Mesothelial cell of epicardium (in vitro differentiated cells): ENCODE measurements around the gene HEATR1. TPM values are rescaled to one million over a fixed set of nuclear protein-coding genes. Genes with fewer than 3 reads are reported as not detected.
"Not testable (repeated sequence)": the region's sequence is repeated elsewhere in the genome, so short reads cannot be mapped to it uniquely, and the experiment has no call there.

Experiments
- DNase-seq, 2 experiments: peaks; one replicate each; pipeline ENCODE4 v3.0.0; 2021; ENCODE audit warnings: low spot score in 2 of 2; ENCODE audit not compliant: unreplicated experiment in 2 of 2
- H3K27ac Mint-ChIP-seq: 2 replicates; pipeline ENCODE4 v1.8.0; 2021; ENCODE audit warnings: mixed read lengths
- H3K27me3 Mint-ChIP-seq: 2 replicates; pipeline ENCODE4 v1.8.0; 2021; ENCODE audit warnings: low read depth, mixed read lengths
- H3K36me3 Mint-ChIP-seq: 2 replicates; pipeline ENCODE4 v1.8.0; 2021; ENCODE audit warnings: mixed read lengths
- H3K4me1 Mint-ChIP-seq: 2 replicates; pipeline ENCODE4 v1.8.0; 2021; ENCODE audit warnings: mixed read lengths
- H3K4me3 Mint-ChIP-seq: 2 replicates; pipeline ENCODE4 v1.8.0; 2021; ENCODE audit warnings: mild to moderate bottlenecking, moderate library complexity, mixed read lengths
- H3K9me3 Mint-ChIP-seq: 2 replicates; pipeline ENCODE4 v1.8.0; 2021; ENCODE audit warnings: mixed read lengths
- total RNA-seq: library from RNA; stranded (reverse); gene quantifications from 3 replicates; pipeline ENCODE4 v1.2.1, GENCODE V29; 2021
- TF ChIP-seq, protein P1 (sequence below): fragments of 200-600 bp; sonication (generic); IDR thresholded peaks from one replicate; pipeline ENCODE4 v1.5.0; 2021; ENCODE audit warnings: antibody characterized with exemption; ENCODE audit not compliant: unreplicated experiment

HEATR1 gene
- total RNA-seq, 1 donor from 2014 or later: 48.4 TPM

DNA sequence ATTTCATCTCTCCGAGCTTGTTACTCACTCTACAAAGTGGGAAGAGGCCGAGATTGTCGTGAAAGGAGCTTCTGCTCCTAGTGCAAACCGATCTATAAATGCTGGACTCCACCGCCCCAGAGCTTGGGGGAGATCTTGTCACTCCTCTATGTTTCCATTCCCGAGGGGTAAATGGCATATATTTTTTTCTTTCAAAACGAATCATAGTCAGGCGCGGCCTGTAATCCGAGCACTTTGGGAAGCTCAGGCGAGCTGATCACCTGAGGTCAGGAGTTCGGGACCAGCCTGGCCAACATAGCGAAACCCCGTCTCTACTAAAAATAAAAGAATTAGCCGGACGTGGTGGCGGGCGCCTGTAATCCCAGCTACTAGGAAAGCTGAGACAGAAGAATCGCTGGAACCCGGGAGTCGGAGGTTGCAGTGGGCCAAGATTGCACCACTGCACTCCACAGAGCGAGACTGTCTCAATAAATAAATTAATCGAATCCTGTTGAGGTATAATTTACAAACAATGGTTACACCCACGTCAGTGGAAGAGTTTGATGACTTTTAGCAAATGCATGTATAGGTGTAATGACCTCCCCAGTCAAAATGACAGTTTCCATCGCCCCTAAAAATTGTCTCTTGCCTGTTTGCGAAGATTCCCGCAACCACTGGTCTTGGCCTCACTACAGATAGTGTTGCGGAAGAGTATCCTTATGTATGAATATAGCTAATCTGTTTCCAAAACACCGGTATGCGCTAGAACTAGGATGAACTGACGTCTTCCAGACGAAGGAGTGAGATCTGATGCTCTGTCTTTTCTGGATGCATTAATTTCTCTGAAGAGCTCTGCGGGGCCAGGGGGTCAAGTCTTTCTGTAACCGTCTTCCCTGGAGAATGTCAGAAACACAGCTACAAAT lies 840 bp upstream of the HEATR1 start:
- H3K36me3 Mint-ChIP-seq: peaks cover 5% of the 10 kb centered on the region
- TF ChIP-seq, protein P1, sequence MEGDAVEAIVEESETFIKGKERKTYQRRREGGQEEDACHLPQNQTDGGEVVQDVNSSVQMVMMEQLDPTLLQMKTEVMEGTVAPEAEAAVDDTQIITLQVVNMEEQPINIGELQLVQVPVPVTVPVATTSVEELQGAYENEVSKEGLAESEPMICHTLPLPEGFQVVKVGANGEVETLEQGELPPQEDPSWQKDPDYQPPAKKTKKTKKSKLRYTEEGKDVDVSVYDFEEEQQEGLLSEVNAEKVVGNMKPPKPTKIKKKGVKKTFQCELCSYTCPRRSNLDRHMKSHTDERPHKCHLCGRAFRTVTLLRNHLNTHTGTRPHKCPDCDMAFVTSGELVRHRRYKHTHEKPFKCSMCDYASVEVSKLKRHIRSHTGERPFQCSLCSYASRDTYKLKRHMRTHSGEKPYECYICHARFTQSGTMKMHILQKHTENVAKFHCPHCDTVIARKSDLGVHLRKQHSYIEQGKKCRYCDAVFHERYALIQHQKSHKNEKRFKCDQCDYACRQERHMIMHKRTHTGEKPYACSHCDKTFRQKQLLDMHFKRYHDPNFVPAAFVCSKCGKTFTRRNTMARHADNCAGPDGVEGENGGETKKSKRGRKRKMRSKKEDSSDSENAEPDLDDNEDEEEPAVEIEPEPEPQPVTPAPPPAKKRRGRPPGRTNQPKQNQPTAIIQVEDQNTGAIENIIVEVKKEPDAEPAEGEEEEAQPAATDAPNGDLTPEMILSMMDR: no peak
- no peaks in the 10 kb centered on the region for H3K27me3 Mint-ChIP-seq
- H3K9me3 Mint-ChIP-seq: no peaks in the 10 kb centered on the region
- H3K4me1 Mint-ChIP-seq: peaks cover 20% of the 10 kb centered on the region
- H3K27ac Mint-ChIP-seq: peak overlapping the region; percentile 96
- DNase-seq: no peak
- peak overlapping the region; percentile 97 for H3K4me3 Mint-ChIP-seq

DNA sequence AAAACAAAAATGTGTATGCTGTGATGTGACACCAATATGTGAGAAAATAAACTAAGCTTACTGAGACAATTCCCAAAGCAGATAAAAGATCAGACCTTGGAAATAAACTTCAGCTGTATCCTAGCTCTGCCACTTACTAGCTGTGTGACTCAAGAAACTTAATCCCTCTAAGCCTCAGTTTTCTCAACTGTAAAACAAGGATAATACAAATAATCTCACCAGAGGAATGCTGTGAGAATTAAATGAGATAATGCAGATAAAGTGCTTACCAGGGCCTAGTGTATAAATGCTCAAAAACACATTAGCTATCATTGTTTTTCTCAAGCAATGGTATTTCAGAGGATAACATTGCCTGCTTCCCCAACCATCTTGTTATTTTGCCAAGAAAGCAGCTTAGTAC lies 2.1 kb downstream of the HEATR1 start:
- Mint-ChIP-seq H3K27ac (no peak overlapping the region), H3K9me3 (no peaks in the 10 kb centered on the region), H3K36me3 (peaks cover 14% of the 10 kb centered on the region), H3K4me3 (no peak overlapping the region), H3K4me1 (peaks cover 20% of the 10 kb centered on the region), H3K27me3 (no peaks in the 10 kb centered on the region)
- TF ChIP-seq, protein P1: no peak
- DNase-seq: no peak

DNA sequence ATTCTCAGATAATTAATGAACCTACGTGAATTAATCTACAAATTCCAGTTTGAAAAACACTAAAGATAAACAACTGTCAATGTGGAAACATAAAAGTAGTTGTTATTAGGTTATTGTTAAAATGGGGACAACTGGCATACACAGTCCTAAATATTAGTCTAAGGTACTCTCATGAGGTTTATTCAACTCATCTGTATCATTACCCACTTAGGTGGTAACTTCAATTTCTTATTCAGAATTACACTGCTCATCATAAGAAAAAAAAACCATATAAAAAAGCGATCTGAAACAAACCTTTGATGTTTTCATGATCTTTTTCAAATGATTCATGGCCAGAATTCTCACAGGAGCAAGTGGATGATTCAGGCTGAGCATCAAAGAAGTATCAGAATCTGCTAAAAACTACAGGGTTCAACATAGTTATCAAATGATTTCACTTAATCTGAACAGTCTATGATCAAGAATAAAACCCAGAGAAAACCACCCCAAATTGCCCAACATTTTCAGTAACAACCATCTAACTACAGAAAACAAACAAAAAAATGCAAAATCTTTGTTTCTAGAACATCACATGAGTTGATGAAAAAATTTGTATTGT lies 13.7 kb downstream of the HEATR1 start:
- Mint-ChIP-seq H3K27ac (no peak overlapping the region), H3K36me3 (peaks cover 33% of the 10 kb centered on the region)

DNA sequence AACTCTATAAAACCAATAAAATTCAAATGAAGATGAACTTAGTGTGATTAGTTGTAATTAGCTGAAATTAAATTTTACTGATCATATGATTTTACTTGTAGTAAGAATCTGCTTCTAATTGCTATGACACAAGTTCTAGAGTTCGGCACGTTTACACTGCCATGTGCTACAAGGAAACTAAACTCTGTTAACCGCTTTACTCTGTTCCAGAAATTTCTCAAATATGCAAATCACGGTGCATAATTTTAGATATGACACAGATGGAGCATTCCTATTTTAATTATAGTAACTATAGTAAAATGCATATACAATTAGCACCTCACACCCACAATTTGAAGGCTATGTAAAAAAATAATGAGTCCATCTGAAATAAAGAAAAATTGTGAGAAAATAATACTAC lies 14.8 kb downstream of the HEATR1 start:
- H3K27ac Mint-ChIP-seq: no peak overlapping the region
- no peak overlapping the region for H3K4me3 Mint-ChIP-seq
- H3K9me3 Mint-ChIP-seq: no peaks in the 10 kb centered on the region
- TF ChIP-seq, protein P1: no peak
- DNase-seq: no peak
- no peaks in the 10 kb centered on the region for H3K27me3 Mint-ChIP-seq
- no peaks in the 10 kb centered on the region for H3K4me1 Mint-ChIP-seq
- H3K36me3 Mint-ChIP-seq: peaks cover 36% of the 10 kb centered on the region

More for the DNA sequence above, 13.7 kb downstream of the HEATR1 start:
- TF ChIP-seq, protein P1: no peak
- Mint-ChIP-seq H3K4me3 (no peak overlapping the region), H3K9me3 (no peaks in the 10 kb centered on the region), H3K27me3 (no peaks in the 10 kb centered on the region), H3K4me1 (no peaks in the 10 kb centered on the region)
- no peak for DNase-seq

DNA sequence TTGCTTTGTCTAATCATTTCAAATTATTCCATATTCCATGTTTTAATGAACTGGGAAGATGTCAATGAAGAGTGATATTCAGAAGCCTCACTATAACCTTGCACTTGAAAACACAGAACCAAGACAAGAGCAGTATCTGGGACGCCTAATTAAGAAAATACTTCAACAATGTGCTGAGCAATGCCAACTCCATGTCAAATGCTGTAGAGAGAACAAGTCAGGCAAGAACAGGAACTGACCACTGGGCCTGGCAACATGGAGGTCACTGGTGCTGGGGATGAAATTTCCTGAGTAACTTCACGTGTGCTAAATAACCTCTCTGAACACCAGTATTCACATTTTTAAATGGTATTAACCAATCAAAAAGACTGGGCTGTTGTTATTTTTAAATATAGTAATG lies 22.8 kb downstream of the HEATR1 start:
- Mint-ChIP-seq H3K27me3 (no peaks in the 10 kb centered on the region), H3K4me3 (no peak overlapping the region), H3K27ac (no peak overlapping the region), H3K36me3 (peaks cover 46% of the 10 kb centered on the region), H3K4me1 (no peaks in the 10 kb centered on the region), H3K9me3 (no peaks in the 10 kb centered on the region)
- TF ChIP-seq, protein P1: no peak
- no peak for DNase-seq

DNA sequence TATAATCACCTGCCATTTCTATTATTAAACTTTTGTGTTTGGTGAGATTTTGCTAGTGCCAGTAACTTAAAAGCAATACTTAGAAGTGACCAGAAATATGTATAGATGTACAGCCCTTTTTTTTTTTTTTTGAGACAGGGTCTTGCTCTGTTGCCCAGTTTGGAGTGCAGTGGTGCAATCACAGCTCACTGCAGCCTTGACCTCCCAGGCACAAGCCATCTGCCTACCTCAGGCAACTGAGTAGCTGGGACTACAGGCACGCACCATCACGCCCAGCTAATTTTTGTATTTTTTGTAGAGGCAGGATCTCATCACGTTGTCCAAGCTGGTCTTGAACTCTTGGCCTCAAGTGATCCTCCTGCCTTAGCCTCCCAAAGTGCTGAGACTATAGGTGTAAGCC lies 23.9 kb downstream of the HEATR1 start:
- H3K27ac Mint-ChIP-seq, H3K4me3 Mint-ChIP-seq, H3K27me3 Mint-ChIP-seq, H3K9me3 Mint-ChIP-seq, H3K4me1 Mint-ChIP-seq, DNase-seq: not testable (repeated sequence)
- peaks cover 46% of the 10 kb centered on the region for H3K36me3 Mint-ChIP-seq
